GM21723 (cell line): ENCODE measurements around the gene C16orf82.
A peak's percentile ranks its signal among the peaks of the same experiment; 100 is the strongest.
"Not testable (repeated sequence)": the region's sequence is repeated elsewhere in the genome, so short reads cannot be mapped to it uniquely, and the experiment has no call there.

Source experiments
- ATAC-seq: cut with Tn5 transposase; IDR thresholded peaks from one replicate; pipeline ENCODE4 v1.9.1; 2021; ENCODE audit warnings: mild to moderate bottlenecking, moderate library complexity; ENCODE audit not compliant: unreplicated experiment

C16orf82 gene

GRCh38 chr16:27086031-27086430 lies 19.3 kb downstream of the C16orf82 start:
- ATAC-seq = not testable (repeated sequence)

- ATAC-seq = no peak
Observed at GRCh38 chr16:27088216-27088615, 21.5 kb downstream of the C16orf82 start.

- ATAC-seq = no peak
Observed at GRCh38 chr16:27096375-27096774, 29.6 kb downstream of the C16orf82 start.

- no peak for ATAC-seq
Observed at GRCh38 chr16:27097800-27098230, 31.1 kb downstream of the C16orf82 start.

GRCh38 chr16:27098366-27099049 lies 31.8 kb downstream of the C16orf82 start:
- no peak for ATAC-seq

- no peak for ATAC-seq
Observed at GRCh38 chr16:27102701-27103575, 36.2 kb downstream of the C16orf82 start.

- no peak for ATAC-seq
Observed at GRCh38 chr16:27103954-27104353, 37.2 kb downstream of the C16orf82 start.

GRCh38 chr16:27106305-27106704 lies 39.6 kb downstream of the C16orf82 start:
- ATAC-seq = no peak

GRCh38 chr16:27107185-27107592 lies 40.5 kb downstream of the C16orf82 start:
- no peak for ATAC-seq

- no peak for ATAC-seq
Observed at GRCh38 chr16:27108051-27108770, 41.5 kb downstream of the C16orf82 start.

GRCh38 chr16:27108826-27109665 lies 42.3 kb downstream of the C16orf82 start:
- ATAC-seq = no peak

GRCh38 chr16:27109666-27110523 lies 43.2 kb downstream of the C16orf82 start:
- peak; percentile 66 for ATAC-seq

GRCh38 chr16:27110524-27110896 lies 43.8 kb downstream of the C16orf82 start:
- no peak for ATAC-seq

- ATAC-seq = no peak
Observed at GRCh38 chr16:27111486-27111885, 44.8 kb downstream of the C16orf82 start.

GRCh38 chr16:27112093-27112811 lies 45.5 kb downstream of the C16orf82 start:
- ATAC-seq = no peak

GRCh38 chr16:27113341-27113841 lies 46.7 kb downstream of the C16orf82 start:
- no peak for ATAC-seq

- ATAC-seq = no peak
Observed at GRCh38 chr16:27114006-27114405, 47.3 kb downstream of the C16orf82 start.

GRCh38 chr16:27118526-27118925 lies 51.8 kb downstream of the C16orf82 start:
- ATAC-seq = no peak
